K562 (cell line): Measurements from ENCODE around the gene DGUOK. TPM values are rescaled to one million over a fixed set of nuclear protein-coding genes. Genes with fewer than 3 reads are reported as not detected.

Source experiments
- ATAC-seq: fragments of 200-7000 bp; cut with Tn5 transposase; 3 replicates; pipeline ENCODE4 v1.9.1; 2020; ENCODE audit warnings: moderate library complexity
- BruUV-seq: library from RNA; stranded (reverse); fragments of 400-500 nt; replicated peaks from 2 replicates; lab custom pipeline; 2021; lab: Mats Ljungman, UMichigan
- CTCF ChIA-PET: fragments of 300-600 bp; formaldehyde crosslinking; extraction: SDS; loops from one replicate; lab custom pipeline; 2021; ENCODE audit warnings: low intra/inter-chr PET ratio; lab: Yijun Ruan, JAX
- POLR2A ChIA-PET: fragments of 300-600, 350-650 bp; sonication (Branson Sonifier 250); formaldehyde crosslinking; extraction: SDS; loops from one replicate; lab custom pipeline; 2021; ENCODE audit warnings: antibody characterized with exemption, inconsistent platforms; lab: Yijun Ruan, JAX
- DNase-seq, 4 experiments: peaks; one replicate each; pipeline versions ENCODE4 v3.0.0 to v3.0.0-alpha.2; 2011 to 2018; ENCODE audit warnings: low spot score in 3 of 4, mixed read lengths in 3 of 4; ENCODE audit errors: extremely low read depth in 1 of 4
- FAIRE-seq: peaks from 2 replicates; lab custom pipeline; 2011; peaks lifted over from hg19 to GRCh38; lab: Jason Lieb, UNC
- H2AFZ ChIP-seq: 2 replicates; pipeline ENCODE4 v1.6.0; 2011; ENCODE audit warnings: low read depth, low read length, control low read depth, inconsistent platforms
- H3K27ac ChIP-seq: fragments of 200-600 bp; 3 replicates; pipeline ENCODE4 v1.8.0; 2011; ENCODE audit warnings: low read depth, mild to moderate bottlenecking, control low read depth, inconsistent platforms, low read length, moderate library complexity, mixed read lengths; ENCODE audit errors: extremely low read depth
- H3K27me3 ChIP-seq, 2 experiments: fragments of 300-600 bp in 1 of 2; 2 replicates in 1 of 2; 3 replicates in 1 of 2; pipeline versions ENCODE4 v1.6.0 to v1.8.0; 2011; ENCODE audit warnings: inconsistent platforms in 2 of 2, low read length in 2 of 2, mild to moderate bottlenecking in 1 of 2, mixed read lengths in 1 of 2, moderate library complexity in 1 of 2; ENCODE audit not compliant: control insufficient read depth in 2 of 2, insufficient read depth in 2 of 2
- H3K36me3 ChIP-seq: fragments of 300-600 bp; 3 replicates; pipeline ENCODE4 v1.8.0; 2011; ENCODE audit warnings: mild to moderate bottlenecking, low read length, inconsistent platforms; ENCODE audit not compliant: control insufficient read depth, insufficient read depth
- H3K4me1 ChIP-seq, 2 experiments: fragments of 200-600 bp in 1 of 2; replicated peaks in 1 of 2; 2 replicates in 1 of 2; 3 replicates in 1 of 2; pipeline versions ENCODE4 v1.5.1 to v1.8.0; 2011; ENCODE audit warnings: inconsistent platforms in 2 of 2, low read length in 2 of 2, mild to moderate bottlenecking in 1 of 2, mixed read lengths in 1 of 2, moderate library complexity in 1 of 2; ENCODE audit not compliant: control insufficient read depth in 2 of 2, insufficient read depth in 2 of 2
- H3K4me2 ChIP-seq: 2 replicates; pipeline ENCODE4 v1.6.1; 2011; ENCODE audit warnings: low read length, control low read depth, inconsistent platforms, mixed read lengths; ENCODE audit not compliant: insufficient read depth
- H3K4me3 ChIP-seq: fragments of 200-600 bp; sonication (generic), shearing (Covaris generic); 2 replicates; pipeline ENCODE4 v1.5.1; 2016; ENCODE audit warnings: control low read depth, inconsistent platforms
- H3K79me2 ChIP-seq: fragments of 200-600 bp; 3 replicates; pipeline ENCODE4 v1.8.0; 2011; ENCODE audit warnings: low read length, inconsistent platforms; ENCODE audit not compliant: control insufficient read depth, insufficient read depth
- H3K9ac ChIP-seq, 2 experiments: 2 replicates each; pipeline versions ENCODE4 v1.6.0 to v1.6.1; 2011; ENCODE audit warnings: low read depth in 2 of 2, low read length in 2 of 2, control low read depth in 1 of 2, inconsistent platforms in 1 of 2, mild to moderate bottlenecking in 1 of 2, mixed read lengths in 1 of 2; ENCODE audit not compliant: insufficient read depth in 1 of 2
- H3K9me1 ChIP-seq: one replicate; pipeline ENCODE4 v1.6.0; 2011; ENCODE audit warnings: inconsistent platforms, mild to moderate bottlenecking, low read length, moderate library complexity; ENCODE audit not compliant: control insufficient read depth, insufficient read depth
- H3K9me3 ChIP-seq: replicated peaks from 2 replicates; pipeline ENCODE4 v1.5.1; 2011; ENCODE audit warnings: low read depth, low read length, inconsistent platforms; ENCODE audit not compliant: control insufficient read depth, insufficient read depth
- H4K20me1 ChIP-seq: replicated peaks from 2 replicates; pipeline ENCODE4 v1.6.1; 2011; ENCODE audit warnings: low read length, inconsistent platforms, mixed read lengths; ENCODE audit not compliant: control insufficient read depth, insufficient read depth
- CEBPZ ChIP-seq: fragments of 150-350 bp; IDR thresholded peaks from 2 replicates; pipeline ENCODE4 v1.6.1; 2014; ENCODE audit warnings: low read depth, mild to moderate bottlenecking, low read length, borderline replicate concordance
- CGGBP1 ChIP-seq: fragments of 250-450 bp; sonication (Bioruptor Pico); IDR thresholded peaks from 2 replicates; pipeline ENCODE4 v1.9.0; 2021; ENCODE audit warnings: mild to moderate bottlenecking
- CHAMP1 ChIP-seq: fragments of 450-650 bp; IDR thresholded peaks from 2 replicates; pipeline ENCODE4 v1.6.1; 2016; ENCODE audit warnings: mild to moderate bottlenecking
- TAF15 ChIP-seq: fragments of 200-400 bp; formaldehyde crosslinking; IDR thresholded peaks from 2 replicates; pipeline ENCODE4 v1.6.1; 2017; ENCODE audit warnings: mild to moderate bottlenecking, low read depth, low read length, moderate library complexity
- ZNF274 ChIP-seq: IDR thresholded peaks from 2 replicates; pipeline ENCODE4 v1.6.1; 2011; ENCODE audit warnings: low read depth, mild to moderate bottlenecking, low read length, moderate library complexity, borderline replicate concordance
- ZNF778 ChIP-seq: fragments of 450-650 bp; formaldehyde crosslinking; IDR thresholded peaks from 2 replicates; pipeline ENCODE4 v1.4.0; 2020; ENCODE audit warnings: mild to moderate bottlenecking, moderate library complexity
- WGBS: fragments of 100-300 bp; shearing (Covaris generic); methylation state at CpG from one replicate; pipeline ENCODE4 v1.1.6; 2016; ENCODE audit warnings: low coverage, mixed read lengths; ENCODE audit not compliant: insufficient coverage; ENCODE audit errors: missing lambda C conversion rate; 5-methylcytosine and 5-hydroxymethylcytosine counted together
- in situ Hi-C: fragments of 300-500 bp; cut with MboI; formaldehyde crosslinking; loops from 4 replicates; pipeline ENCODE4 v1.15.0; 2018; ENCODE audit warnings: inconsistent platforms, mixed read lengths
- intact Hi-C: fragments of 100-400 bp; cut with micrococcal nuclease; formaldehyde crosslinking; loops from 2 replicates; pipeline ENCODE4 v1.14.2; 2022
- polyA plus RNA-seq, 8 experiments: library from polyadenylated mRNA; depleted of rRNA in 4 of 8; stranded (reverse) in 5 of 8; unstranded in 3 of 8; fragments of >200 nt; fragmentation: Nextera tagmentation in 2 of 8; fragmentation: Illumina TruSeq in 1 of 8; extraction: Ambion mirVana in 2 of 8; extraction: Trizol in 1 of 8; gene quantifications; 2 replicates each; pipeline versions ENCODE4 v1.2.1 to v1.2.3, GENCODE V29; 2011 to 2014; ENCODE audit warnings: inconsistent platforms in 1 of 8, missing spikeins in 1 of 8
- total RNA-seq, 7 experiments: library from RNA; depleted of rRNA in 6 of 7; stranded (reverse); fragments of >200 nt in 6 of 7; fragmentation: Illumina TruSeq in 2 of 7; extraction: Trizol in 2 of 7; gene quantifications; 2 replicates each; pipeline versions ENCODE4 v1.2.1 to v1.2.3, GENCODE V29; 2011 to 2021; ENCODE audit warnings: low replicate concordance in 1 of 7
- TF ChIP-seq, protein P1 (sequence below), 2 experiments: fragments of 450-650 bp; formaldehyde crosslinking in 1 of 2; IDR thresholded peaks; 2 replicates each; pipeline versions ENCODE4 v1.4.0 to v1.6.1; 2014 to 2020; ENCODE audit warnings: mild to moderate bottlenecking in 2 of 2, borderline replicate concordance in 1 of 2, low read depth in 1 of 2

DGUOK gene
- total and polyA plus RNA-seq, 9 of the 15 experiments (the other 6 are each of a cell fraction or from before 2014, with no cell fraction given), result 67.0 to 288 (median 126) TPM

GRCh38 chr2:73903313-73903712 lies 23.4 kb upstream of the DGUOK start:
- H3K27ac ChIP-seq, result no peak overlapping the region
- no peaks in the 10 kb centered on the region for H3K9me3 ChIP-seq
- H3K27me3 ChIP-seq, result no peaks in the 10 kb centered on the region; a peak in 1 of 5 replicates
- ChIA-PET CTCF (no interaction called here), POLR2A (interaction anchor here (1.0 kb wide), 1 partner anchor 627 kb away, joined by 3 read pairs; no protein-coding TSS in a partner anchor)
- DNase-seq, result no peak
- no peaks in the 10 kb centered on the region for H3K9me1 ChIP-seq
- H3K79me2 ChIP-seq, result no peaks in the 10 kb centered on the region
- H2AFZ ChIP-seq, result no peak overlapping the region
- in situ Hi-C loops (no loop called here), intact Hi-C loops (no loop called here)
- no peak overlapping the region for H3K4me3 ChIP-seq
- H3K4me1 ChIP-seq, result no peaks in the 10 kb centered on the region; a peak in 1 of 5 replicates
- no peak for ATAC-seq
- no TSS peak for BruUV-seq
- no peaks in the 10 kb centered on the region for H3K36me3 ChIP-seq
- H4K20me1 ChIP-seq, result no peaks in the 10 kb centered on the region
- H3K9ac ChIP-seq, result no peak overlapping the region
- 37% methylated on average over 4 of the region's 4 CpGs for WGBS
- no peak for FAIRE-seq
- H3K4me2 ChIP-seq, result no peak overlapping the region
- TF ChIP-seq TAF15 (no peak), CHAMP1 (no peak), ZNF778 (no peak), ZNF274 (no peak), CEBPZ (no peak), CGGBP1 (CRISPR knock-in tag) (no peak)
- TF ChIP-seq, protein P1, sequence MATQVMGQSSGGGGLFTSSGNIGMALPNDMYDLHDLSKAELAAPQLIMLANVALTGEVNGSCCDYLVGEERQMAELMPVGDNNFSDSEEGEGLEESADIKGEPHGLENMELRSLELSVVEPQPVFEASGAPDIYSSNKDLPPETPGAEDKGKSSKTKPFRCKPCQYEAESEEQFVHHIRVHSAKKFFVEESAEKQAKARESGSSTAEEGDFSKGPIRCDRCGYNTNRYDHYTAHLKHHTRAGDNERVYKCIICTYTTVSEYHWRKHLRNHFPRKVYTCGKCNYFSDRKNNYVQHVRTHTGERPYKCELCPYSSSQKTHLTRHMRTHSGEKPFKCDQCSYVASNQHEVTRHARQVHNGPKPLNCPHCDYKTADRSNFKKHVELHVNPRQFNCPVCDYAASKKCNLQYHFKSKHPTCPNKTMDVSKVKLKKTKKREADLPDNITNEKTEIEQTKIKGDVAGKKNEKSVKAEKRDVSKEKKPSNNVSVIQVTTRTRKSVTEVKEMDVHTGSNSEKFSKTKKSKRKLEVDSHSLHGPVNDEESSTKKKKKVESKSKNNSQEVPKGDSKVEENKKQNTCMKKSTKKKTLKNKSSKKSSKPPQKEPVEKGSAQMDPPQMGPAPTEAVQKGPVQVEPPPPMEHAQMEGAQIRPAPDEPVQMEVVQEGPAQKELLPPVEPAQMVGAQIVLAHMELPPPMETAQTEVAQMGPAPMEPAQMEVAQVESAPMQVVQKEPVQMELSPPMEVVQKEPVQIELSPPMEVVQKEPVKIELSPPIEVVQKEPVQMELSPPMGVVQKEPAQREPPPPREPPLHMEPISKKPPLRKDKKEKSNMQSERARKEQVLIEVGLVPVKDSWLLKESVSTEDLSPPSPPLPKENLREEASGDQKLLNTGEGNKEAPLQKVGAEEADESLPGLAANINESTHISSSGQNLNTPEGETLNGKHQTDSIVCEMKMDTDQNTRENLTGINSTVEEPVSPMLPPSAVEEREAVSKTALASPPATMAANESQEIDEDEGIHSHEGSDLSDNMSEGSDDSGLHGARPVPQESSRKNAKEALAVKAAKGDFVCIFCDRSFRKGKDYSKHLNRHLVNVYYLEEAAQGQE (IDR thresholded peaks at IDR 0.05; ENCODE audit: borderline replicate concordance), result no peak
- TF ChIP-seq, protein P1 (CRISPR knock-in tag; IDR thresholded peaks at IDR 0.05; ENCODE audit: low read depth), result no peak
